HEK293T (cell line): ENCODE results near the gene WWOX.

Experiments
- ARNT ChIP-seq: fragments of 450-650 bp; IDR thresholded peaks from 2 replicates; pipeline ENCODE4 v1.6.1; 2017; ENCODE audit warnings: mild to moderate bottlenecking
- BHLHE40 ChIP-seq: fragments of 450-650 bp; IDR thresholded peaks from 2 replicates; pipeline ENCODE4 v1.6.1; 2016; ENCODE audit warnings: mild to moderate bottlenecking, moderate library complexity, borderline replicate concordance
- CTBP1 ChIP-seq: fragments of 450-650 bp; IDR thresholded peaks from 2 replicates; pipeline ENCODE4 v1.6.1; 2016; ENCODE audit warnings: borderline replicate concordance
- ELF4 ChIP-seq: fragments of 450-650 bp; IDR thresholded peaks from 2 replicates; pipeline ENCODE4 v1.6.1; 2017; ENCODE audit warnings: antibody characterized with exemption
- FOXA1 ChIP-seq: fragments of 450-650 bp; IDR thresholded peaks from 2 replicates; pipeline ENCODE4 v1.6.1; 2016; ENCODE audit warnings: mild to moderate bottlenecking
- FOXK2 ChIP-seq: fragments of 450-650 bp; IDR thresholded peaks from 2 replicates; pipeline ENCODE4 v1.6.1; 2016; ENCODE audit warnings: mild to moderate bottlenecking
- FOXM1 ChIP-seq: fragments of 450-650 bp; IDR thresholded peaks from 2 replicates; pipeline ENCODE4 v1.6.1; 2017; ENCODE audit warnings: mild to moderate bottlenecking, borderline replicate concordance
- HDGF ChIP-seq: fragments of 450-650 bp; IDR thresholded peaks from 2 replicates; pipeline ENCODE4 v1.6.1; 2017; ENCODE audit warnings: antibody characterized with exemption, borderline replicate concordance
- LEF1 ChIP-seq: fragments of 450-650 bp; IDR thresholded peaks from 2 replicates; pipeline ENCODE4 v1.6.1; 2017; ENCODE audit warnings: mild to moderate bottlenecking, borderline replicate concordance
- PKNOX1 ChIP-seq: fragments of 450-650 bp; IDR thresholded peaks from 2 replicates; pipeline ENCODE4 v1.6.1; 2016
- SP1 ChIP-seq: fragments of 450-650 bp; IDR thresholded peaks from 2 replicates; pipeline ENCODE4 v1.6.1; 2017
- SUZ12 ChIP-seq: fragments of 450-650 bp; IDR thresholded peaks from 2 replicates; pipeline ENCODE4 v1.6.1; 2016; ENCODE audit warnings: mild to moderate bottlenecking
- TARDBP ChIP-seq: fragments of 450-650 bp; IDR thresholded peaks from 2 replicates; pipeline ENCODE4 v1.6.1; 2016
- ZNF384 ChIP-seq: fragments of 450-650 bp; IDR thresholded peaks from 2 replicates; pipeline ENCODE4 v1.6.1; 2016

- TF ChIP-seq SP1 (no peak), SUZ12 (no peak), HDGF (no peak), BHLHE40 (no peak), LEF1 (no peak), CTBP1 (no peak), ELF4 (no peak), FOXK2 (no peak), ARNT (no peak), TARDBP (no peak), FOXM1 (no peak), FOXA1 (no peak), ZNF384 (no peak), PKNOX1 (no peak)
Observed at GRCh38 chr16:78407191-78407590, 307.7 kb downstream of the WWOX start.
